IMR-90 (cell line): ENCODE results near the gene DHRSX. TPM values are rescaled to one million over a fixed set of nuclear protein-coding genes. Genes with fewer than 3 reads are reported as not detected.

Experiments used
- ATAC-seq: fragments of 200-7000 bp; cut with Tn5 transposase; 2 replicates; pipeline ENCODE4 v1.9.1; 2020; ENCODE audit warnings: low read depth, mild to moderate bottlenecking, moderate library complexity
- BruUV-seq: library from RNA; stranded (reverse); fragments of 400-500 nt; replicated peaks from 2 replicates; lab custom pipeline; 2021; lab: Mats Ljungman, UMichigan
- CTCF ChIA-PET: fragments of 300-600 bp; formaldehyde crosslinking; extraction: SDS; loops from one replicate; lab custom pipeline; 2021; ENCODE audit warnings: antibody characterized with exemption; lab: Yijun Ruan, JAX
- POLR2A ChIA-PET: fragments of 300-600 bp; sonication (Branson Sonifier 250); formaldehyde crosslinking; loops from one replicate; lab custom pipeline; 2022; ENCODE audit warnings: antibody characterized with exemption; ENCODE audit not compliant: unreplicated experiment; lab: Charles Lee
- DNase-seq: peaks from one replicate; pipeline ENCODE4 v3.0.0; 2013
- H2AFZ ChIP-seq: replicated peaks from 2 replicates; pipeline ENCODE3; 2013; ENCODE audit warnings: low read length, mild to moderate bottlenecking; ENCODE audit not compliant: poor library complexity
- H2AK5ac ChIP-seq: 2 replicates; pipeline ENCODE4 v1.6.1; 2013; ENCODE audit warnings: low read depth, low read length, inconsistent platforms
- H2AK9ac ChIP-seq: replicated peaks from 2 replicates; pipeline ENCODE3; 2013; ENCODE audit warnings: mild to moderate bottlenecking, low read depth, low read length, moderate library complexity; ENCODE audit not compliant: poor library complexity
- H2BK120ac ChIP-seq: 2 replicates; pipeline ENCODE4 v1.6.1; 2013; ENCODE audit warnings: low read depth, low read length, inconsistent platforms
- H2BK15ac ChIP-seq: 3 replicates; pipeline ENCODE4 v1.6.1; 2013; ENCODE audit warnings: low read depth, low read length, inconsistent platforms
- H2BK20ac ChIP-seq: 2 replicates; pipeline ENCODE4 v1.6.1; 2013; ENCODE audit warnings: low read depth, mild to moderate bottlenecking, inconsistent platforms, low read length, moderate library complexity
- H2BK5ac ChIP-seq: 2 replicates; pipeline ENCODE4 v1.6.1; 2013; ENCODE audit warnings: mild to moderate bottlenecking, low read depth, low read length, inconsistent platforms; ENCODE audit not compliant: poor library complexity, severe bottlenecking
- H3K14ac ChIP-seq: replicated peaks from 2 replicates; pipeline ENCODE4 v1.6.1; 2013; ENCODE audit warnings: low read depth, low read length, inconsistent platforms
- H3K18ac ChIP-seq: 2 replicates; pipeline ENCODE4 v1.6.1; 2013; ENCODE audit warnings: low read depth, low read length, control low read depth
- H3K23ac ChIP-seq: 2 replicates; pipeline ENCODE4 v1.6.1; 2013; ENCODE audit warnings: low read depth, low read length, inconsistent platforms
- H3K27ac ChIP-seq: 2 replicates; pipeline ENCODE4 v1.5.1; 2013; ENCODE audit warnings: mild to moderate bottlenecking, control low read depth, low read length; ENCODE audit not compliant: insufficient read depth
- H3K27me3 ChIP-seq: 2 replicates; pipeline ENCODE4 v1.6.1; 2013; ENCODE audit warnings: low read length; ENCODE audit not compliant: control insufficient read depth, insufficient read depth
- H3K36me3 ChIP-seq: 2 replicates; pipeline ENCODE4 v1.6.1; 2013; ENCODE audit warnings: low read length, mixed read lengths; ENCODE audit not compliant: control insufficient read depth, insufficient read depth
- H3K4ac ChIP-seq: 2 replicates; pipeline ENCODE4 v1.6.1; 2013; ENCODE audit warnings: low read depth, low read length, inconsistent platforms
- H3K4me1 ChIP-seq: 2 replicates; pipeline ENCODE4 v1.6.1; 2013; ENCODE audit warnings: low read length, mixed read lengths; ENCODE audit not compliant: control insufficient read depth, insufficient read depth
- H3K4me2 ChIP-seq: 2 replicates; pipeline ENCODE4 v1.6.1; 2013; ENCODE audit warnings: low read depth, mild to moderate bottlenecking, control low read depth, low read length, moderate library complexity
- H3K4me3 ChIP-seq: 2 replicates; pipeline ENCODE4 v1.5.1; 2013; ENCODE audit warnings: low read depth, mild to moderate bottlenecking, control low read depth, low read length, moderate library complexity; ENCODE audit not compliant: insufficient read depth
- H3K56ac ChIP-seq: 2 replicates; pipeline ENCODE4 v1.6.1; 2013; ENCODE audit warnings: low read length, inconsistent platforms; ENCODE audit not compliant: insufficient read depth; ENCODE audit errors: extremely low read depth
- H3K79me1 ChIP-seq, 2 experiments: 2 replicates each; pipeline ENCODE4 v1.6.1; 2013; ENCODE audit warnings: low read length in 2 of 2, inconsistent platforms in 1 of 2, low read depth in 1 of 2
- H3K9ac ChIP-seq: 2 replicates; pipeline ENCODE4 v1.6.1; 2013; ENCODE audit warnings: low read depth, low read length, control low read depth
- H3K9me1 ChIP-seq: 2 replicates; pipeline ENCODE4 v1.6.1; 2013; ENCODE audit warnings: low read length, inconsistent platforms; ENCODE audit not compliant: insufficient read depth
- H3K9me3 ChIP-seq: 2 replicates; pipeline ENCODE4 v1.6.1; 2013; ENCODE audit warnings: low read length; ENCODE audit not compliant: control insufficient read depth, insufficient read depth
- H4K20me1 ChIP-seq: 2 replicates; pipeline ENCODE4 v1.6.1; 2013; ENCODE audit warnings: low read length, inconsistent platforms; ENCODE audit not compliant: insufficient read depth
- H4K5ac ChIP-seq: 2 replicates; pipeline ENCODE4 v1.6.1; 2013; ENCODE audit warnings: mild to moderate bottlenecking, low read depth, low read length, control low read depth
- H4K8ac ChIP-seq, 2 experiments: 2 replicates each; pipeline ENCODE4 v1.6.1; 2013; ENCODE audit warnings: low read depth in 2 of 2, low read length in 2 of 2, control low read depth in 1 of 2, inconsistent platforms in 1 of 2
- H4K91ac ChIP-seq: 2 replicates; pipeline ENCODE4 v1.6.1; 2013; ENCODE audit warnings: low read depth, low read length, inconsistent platforms; ENCODE audit not compliant: insufficient read depth
- BHLHE40 ChIP-seq: fragments of 150-350 bp; IDR thresholded peaks from 2 replicates; pipeline ENCODE4 v1.6.1; 2016; ENCODE audit warnings: mild to moderate bottlenecking, low read depth, low read length
- CHD1 ChIP-seq: IDR thresholded peaks from 2 replicates; pipeline ENCODE4 v1.6.1; 2012; ENCODE audit warnings: low read depth, low read length, improper control_type of control experiment
- FOS ChIP-seq: fragments of 150-350 bp; IDR thresholded peaks from 2 replicates; pipeline ENCODE4 v1.6.1; 2016; ENCODE audit warnings: low read depth, low read length
- MAFK ChIP-seq: IDR thresholded peaks from 2 replicates; pipeline ENCODE4 v1.6.1; 2012; ENCODE audit warnings: low read depth, low read length, improper control_type of control experiment
- MAZ ChIP-seq: IDR thresholded peaks from 2 replicates; pipeline ENCODE4 v1.6.1; 2012; ENCODE audit warnings: low read depth, mild to moderate bottlenecking, low read length, improper control_type of control experiment, moderate library complexity, borderline replicate concordance
- NFE2L2 ChIP-seq: fragments of 150-350 bp; IDR thresholded peaks from 2 replicates; pipeline ENCODE4 v1.6.1; 2016; ENCODE audit warnings: low read depth, mild to moderate bottlenecking, low read length
- POLR2A ChIP-seq: IDR thresholded peaks from 2 replicates; pipeline ENCODE4 v1.6.1; 2012; ENCODE audit warnings: mild to moderate bottlenecking, low read depth, low read length
- RFX5 ChIP-seq: IDR thresholded peaks from 2 replicates; pipeline ENCODE4 v1.8.0; 2012; ENCODE audit warnings: low read depth, mild to moderate bottlenecking, low read length, moderate library complexity
- SMC3 ChIP-seq: fragments of 150-350 bp; IDR thresholded peaks from 2 replicates; pipeline ENCODE4 v1.6.1; 2016; ENCODE audit warnings: low read depth, mild to moderate bottlenecking, antibody characterized with exemption, low read length, moderate library complexity
- WGBS, 2 experiments: methylation state at CpG; one replicate each; pipeline versions ENCODE4 v1.1.5 to v1.1.7; 2013; ENCODE audit warnings: missing lambda C conversion rate in 2 of 2; ENCODE audit not compliant: insufficient read length in 1 of 2; ENCODE audit errors: extremely low coverage in 2 of 2; 5-methylcytosine and 5-hydroxymethylcytosine counted together
- dilution Hi-C: fragments of 300-500 bp; cut with HindIII; formaldehyde crosslinking; loops from one replicate; pipeline ENCODE4 v1.14.3; 2018; ENCODE audit warnings: low sequenced_read_pairs; ENCODE audit not compliant: unreplicated experiment
- in situ Hi-C: fragments of 300-500 bp; cut with MboI; formaldehyde crosslinking; loops from 3 replicates; pipeline ENCODE4 v1.14.3; 2019; ENCODE audit warnings: low sequenced_read_pairs, inconsistent platforms, mixed read lengths
- intact Hi-C: fragments of 100-400 bp; cut with micrococcal nuclease; formaldehyde crosslinking; loops from 2 replicates; pipeline ENCODE4 v1.10.0; 2022
- polyA plus RNA-seq, 3 experiments: library from polyadenylated mRNA; depleted of rRNA; stranded (reverse); fragments of >200 nt; gene quantifications; 2 replicates each; pipeline ENCODE4 v1.2.3, GENCODE V29; 2012; ENCODE audit warnings: low replicate concordance in 1 of 3
- total RNA-seq: library from RNA; depleted of rRNA; stranded (reverse); fragments of >200 nt; gene quantifications from 2 replicates; pipeline ENCODE4 v1.2.3, GENCODE V29; 2012
- TF ChIP-seq, protein P1 (sequence below): conservative IDR thresholded peaks from 2 replicates; pipeline ENCODE4 v1.5.1; 2012; ENCODE audit warnings: mild to moderate bottlenecking, low read depth, low read length, improper control_type of control experiment
- TF ChIP-seq, protein P2 (sequence below): fragments of 150-350 bp; IDR thresholded peaks from 2 replicates; pipeline ENCODE4 v1.6.1; 2017; ENCODE audit warnings: mild to moderate bottlenecking, antibody characterized with exemption, low read length, low read depth

DHRSX gene
- total and polyA plus RNA-seq, 2 of the 4 experiments (the other 2 are of a cell fraction), result 26.2 to 38.0 TPM

DNA sequence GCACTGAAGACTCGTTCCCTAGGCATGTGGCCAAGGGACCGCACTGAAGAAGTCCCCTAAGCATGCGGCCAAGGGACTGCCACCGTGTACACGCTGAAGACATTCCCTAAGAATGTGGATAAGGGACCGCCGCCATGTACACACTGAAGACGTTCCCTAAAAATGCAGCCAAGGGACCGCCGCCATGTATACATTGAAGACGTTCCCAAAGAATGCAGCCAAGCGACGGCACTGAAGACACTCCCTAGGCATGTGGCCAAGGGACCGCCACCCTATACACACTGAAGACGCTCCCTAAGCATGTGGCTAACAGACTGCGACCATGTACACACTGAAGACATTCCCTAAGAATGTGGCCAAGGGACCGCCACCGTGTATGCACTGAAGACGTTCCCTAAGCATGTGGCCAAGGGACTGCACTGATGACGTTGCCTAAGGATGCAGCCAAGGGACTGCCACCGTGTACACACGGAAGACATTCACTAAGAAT, 31.5 kb downstream of the DHRSX start:
- no peak overlapping the region for H3K56ac ChIP-seq
- DNase-seq (no peak), ATAC-seq (no peak)
- H2BK5ac ChIP-seq, result no peak overlapping the region
- in situ Hi-C loops (no loop called here), intact Hi-C loops (no loop called here), dilution Hi-C loops (no loop called here)
- H3K4me2 ChIP-seq, result no peak overlapping the region
- no peak overlapping the region for H3K18ac ChIP-seq
- H2AK9ac ChIP-seq, result no peak overlapping the region
- no peak overlapping the region for H2AK5ac ChIP-seq
- H4K20me1 ChIP-seq, result peaks cover 43% of the 10 kb centered on the region
- H3K4me1 ChIP-seq, result no peaks in the 10 kb centered on the region
- no peak overlapping the region for H2BK120ac ChIP-seq
- no peak for TF ChIP-seq MAZ
- TF ChIP-seq, protein P1, sequence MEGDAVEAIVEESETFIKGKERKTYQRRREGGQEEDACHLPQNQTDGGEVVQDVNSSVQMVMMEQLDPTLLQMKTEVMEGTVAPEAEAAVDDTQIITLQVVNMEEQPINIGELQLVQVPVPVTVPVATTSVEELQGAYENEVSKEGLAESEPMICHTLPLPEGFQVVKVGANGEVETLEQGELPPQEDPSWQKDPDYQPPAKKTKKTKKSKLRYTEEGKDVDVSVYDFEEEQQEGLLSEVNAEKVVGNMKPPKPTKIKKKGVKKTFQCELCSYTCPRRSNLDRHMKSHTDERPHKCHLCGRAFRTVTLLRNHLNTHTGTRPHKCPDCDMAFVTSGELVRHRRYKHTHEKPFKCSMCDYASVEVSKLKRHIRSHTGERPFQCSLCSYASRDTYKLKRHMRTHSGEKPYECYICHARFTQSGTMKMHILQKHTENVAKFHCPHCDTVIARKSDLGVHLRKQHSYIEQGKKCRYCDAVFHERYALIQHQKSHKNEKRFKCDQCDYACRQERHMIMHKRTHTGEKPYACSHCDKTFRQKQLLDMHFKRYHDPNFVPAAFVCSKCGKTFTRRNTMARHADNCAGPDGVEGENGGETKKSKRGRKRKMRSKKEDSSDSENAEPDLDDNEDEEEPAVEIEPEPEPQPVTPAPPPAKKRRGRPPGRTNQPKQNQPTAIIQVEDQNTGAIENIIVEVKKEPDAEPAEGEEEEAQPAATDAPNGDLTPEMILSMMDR, result no peak
- TF ChIP-seq NFE2L2, result no peak
- TF ChIP-seq, protein P2, sequence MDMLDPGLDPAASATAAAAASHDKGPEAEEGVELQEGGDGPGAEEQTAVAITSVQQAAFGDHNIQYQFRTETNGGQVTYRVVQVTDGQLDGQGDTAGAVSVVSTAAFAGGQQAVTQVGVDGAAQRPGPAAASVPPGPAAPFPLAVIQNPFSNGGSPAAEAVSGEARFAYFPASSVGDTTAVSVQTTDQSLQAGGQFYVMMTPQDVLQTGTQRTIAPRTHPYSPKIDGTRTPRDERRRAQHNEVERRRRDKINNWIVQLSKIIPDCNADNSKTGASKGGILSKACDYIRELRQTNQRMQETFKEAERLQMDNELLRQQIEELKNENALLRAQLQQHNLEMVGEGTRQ, result no peak
- TF ChIP-seq CHD1, result no peak
- TF ChIP-seq MAFK, result no peak
- TF ChIP-seq POLR2A, result no peak
- no peak for TF ChIP-seq RFX5
- no peak for TF ChIP-seq BHLHE40
- TF ChIP-seq FOS, result no peak
- TF ChIP-seq SMC3, result no peak
- no peak overlapping the region for H4K8ac ChIP-seq
- no peaks in the 10 kb centered on the region for H3K27me3 ChIP-seq
- WGBS, 2 experiments, result 90% methylated on average over 15 of the region's 22 CpGs; no CpG with 5 or more reads in 1 of the 2 experiments
- no peak overlapping the region for H3K4ac ChIP-seq
- peaks cover 2% of the 10 kb centered on the region; the same call in 1 of the 2 replicates for H3K36me3 ChIP-seq
- H3K79me1 ChIP-seq, result peaks cover 53 to 69% of the 10 kb centered on the region in 2 experiments
- ChIA-PET POLR2A (no interaction called here), CTCF (no interaction called here)
- H3K14ac ChIP-seq, result no peak overlapping the region
- H3K9me3 ChIP-seq, result no peaks in the 10 kb centered on the region
- no TSS peak for BruUV-seq
- H3K9me1 ChIP-seq, result peaks cover 19% of the 10 kb centered on the region
- H3K4me3 ChIP-seq, result no peak overlapping the region
- no peak overlapping the region for H2BK20ac ChIP-seq
- no peak overlapping the region for H3K9ac ChIP-seq
- no peak overlapping the region for H2BK15ac ChIP-seq
- no peak overlapping the region for H4K5ac ChIP-seq
- H3K23ac ChIP-seq, result no peak overlapping the region
- no peak overlapping the region for H4K91ac ChIP-seq
- H3K27ac ChIP-seq, result no peak overlapping the region
- no peak overlapping the region for H2AFZ ChIP-seq
